Heart left ventricle (tissue), 16 donors: Measurements from ENCODE around the gene GATA6. TPM values are rescaled to one million over a fixed set of nuclear protein-coding genes. Genes with fewer than 3 reads are reported as not detected.
A peak's percentile ranks its signal among the peaks of the same experiment; 100 is the strongest.

Experiments used
- ATAC-seq, 4 donors: fragments of 200-7000 bp; cut with Tn5 transposase; one replicate each; pipeline ENCODE4 v1.9.1; 2020 to 2022; ENCODE audit warnings: moderate library complexity in 4 of 4, mild to moderate bottlenecking in 3 of 4, moderate number of reproducible peaks in 1 of 4
- DNase-seq, 5 donors: peaks; one replicate each; pipeline ENCODE4 v3.0.0-alpha.2; 2020
- H3K27ac ChIP-seq, 12 donors: fragments of 200-600 bp; sonication (generic) in 4 of 12; one replicate each; pipeline versions ENCODE4 v1.5.0 to v1.8.0; 2016 to 2022; ENCODE audit warnings: mild to moderate bottlenecking in 2 of 12
- H3K27me3 ChIP-seq, 9 donors: fragments of 200-600 bp; sonication (generic) in 2 of 9; one replicate each; pipeline versions ENCODE4 v1.5.1 to v1.8.0; 2016 to 2022; ENCODE audit warnings: mild to moderate bottlenecking in 3 of 9
- H3K36me3 ChIP-seq, 9 donors: fragments of 200-600 bp; sonication (generic) in 2 of 9; one replicate each; pipeline versions ENCODE4 v1.5.0 to v1.8.0; 2018 to 2022; ENCODE audit warnings: mild to moderate bottlenecking in 2 of 9
- H3K4me1 ChIP-seq, 12 donors: fragments of 200-600 bp; sonication (generic) in 4 of 12; one replicate each; pipeline versions ENCODE4 v1.5.0 to v1.8.0; 2016 to 2022; ENCODE audit warnings: mild to moderate bottlenecking in 3 of 12
- H3K4me3 ChIP-seq, 12 donors: fragments of 200-600 bp; sonication (generic) in 4 of 12; one replicate each; pipeline versions ENCODE4 v1.5.0 to v1.8.0; 2017 to 2022; ENCODE audit warnings: mild to moderate bottlenecking in 9 of 12, moderate library complexity in 4 of 12
- H3K9me3 ChIP-seq, 12 donors: fragments of 200-600 bp; sonication (generic) in 4 of 12; one replicate each; pipeline versions ENCODE4 v1.5.0 to v1.8.0; 2016 to 2022; ENCODE audit warnings: mild to moderate bottlenecking in 1 of 12
- POLR2A ChIP-seq, 2 donors: fragments of 450-650 bp; IDR thresholded peaks; one replicate each; pipeline ENCODE4 v1.6.1; 2017; ENCODE audit warnings: antibody characterized with exemption in 2 of 2, mild to moderate bottlenecking in 2 of 2, moderate library complexity in 2 of 2
- WGBS, 4 donors: extraction: QIAGEN DNeasy Blood & Tissue Kit in 2 of 4; methylation state at CpG; one replicate each; pipeline versions ENCODE4 v1.1.5 to v1.1.7; 2013 to 2018; 5-methylcytosine and 5-hydroxymethylcytosine counted together
- intact Hi-C, 10 donors: fragments of 100-400 bp; cut with DNase I; formaldehyde crosslinking; loops; one replicate each; pipeline versions ENCODE4 v1.11.1 to v1.14.2; 2022
- polyA plus RNA-seq, 2 donors: library from polyadenylated mRNA; stranded (reverse); fragments of 200-250 nt; gene quantifications; one replicate each; pipeline ENCODE4 v1.2.3, GENCODE V29; 2013
- total RNA-seq, 9 donors: library from RNA; depleted of rRNA in 2 of 9; stranded (reverse); fragments of >200 nt in 2 of 9; fragmentation: NEBNext Ultra II Directional in 3 of 9; extraction: Animal tissue kit (Norgen Biotek cat#: 25700) in 3 of 9; gene quantifications; one replicate each; pipeline versions ENCODE4 v1.1.0 to v1.2.4, GENCODE V29; 2016 to 2023
- TF ChIP-seq, protein P1 (sequence below), 12 donors: fragments of 200-600 bp; sonication (generic) in 4 of 12; IDR thresholded peaks; one replicate each; pipeline versions ENCODE4 v1.5.0 to v1.8.0; 2018 to 2022; ENCODE audit warnings: antibody characterized with exemption in 12 of 12, mild to moderate bottlenecking in 5 of 12
- donor health status: ischemic (EF 13 %, LVEDD 7.1; RV severe dilation, severe dysfunction).
- donor health status: healthy with polysubstance abuse.
- donor health status: DM: no; HTN: yes; CAD: no.
- donor health status: DM: no; HTN: no; CAD: no.
- donor health status: ischemic (EF 25% LVEDD 6.9; RV normal size, moderate dysfunction).
- donor health status: ischemic (EF 25% LVEDD 5.7; RV mildly dilated, moderate dysfunction).
- donor health status: healthy.
- donor health status: DM: yes; HTN: yes; CAD: no.
- donor health status: ischemic (EF 35%, LVEDD 5.7; RV mildly dilated, moderate dysfunction).
- donor health status: nonischemic (EF 11% LVEDD 7.7; RV severe dilation, severe dysfunction).
- donor health status: DM: yes; HTN: yes; CAD: no.
- donor health status: PGD.
- donor health status: ischemic (EF 29% LVEDD 5.4; RV normal size, mild dysfunction).
- donor health status: nonischemic (EF 23%, LVEDD 6.1; RV moderate dilation, normal function).

Gene GATA6
- total and polyA plus RNA-seq, 11 donors: 42.1 to 97.7 (median 74.9) TPM

DNA sequence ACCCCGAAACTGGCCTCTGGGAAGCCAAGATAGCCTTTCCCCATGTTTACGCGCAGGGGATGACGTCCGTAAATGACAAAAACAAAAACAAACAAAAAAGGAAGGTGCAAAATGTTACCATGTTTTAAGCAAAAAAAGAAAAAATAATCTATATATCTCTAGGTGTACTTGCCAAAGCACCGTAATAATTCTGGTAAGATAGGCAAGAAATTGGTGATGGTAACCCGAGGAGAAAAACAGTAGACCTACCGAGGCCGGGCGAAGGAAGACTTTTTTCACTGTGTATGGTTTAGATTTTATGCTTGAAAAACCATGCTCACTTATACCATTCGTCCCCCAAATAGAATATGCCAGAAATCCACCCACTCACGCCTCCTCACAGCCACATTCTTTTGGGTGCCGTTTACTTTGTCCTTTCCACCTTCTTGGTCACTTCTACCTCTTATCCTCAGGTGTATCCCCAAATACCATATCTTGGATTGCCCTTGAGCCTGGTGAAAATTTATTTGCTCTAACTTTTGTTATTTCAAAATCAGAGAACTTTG, 8.0 kb downstream of the GATA6 start:
- DNase-seq: no peak
- Histone ChIP-seq H3K4me3 (peak overlapping the region; percentile 27 to 97 (median 84)), H3K9me3 (no peaks in the 10 kb centered on the region), H3K4me1 (peaks cover 0 to 39% (median 17%) of the 10 kb centered on the region in 12 donors), H3K27me3 (peaks cover 0 to 34% (median 0%) of the 10 kb centered on the region in 9 donors), H3K27ac (peak overlapping the region; percentile 77 to 100 (median 97)), H3K36me3 (peaks cover 0 to 75% (median 21%) of the 10 kb centered on the region in 9 donors)
- ATAC-seq: no peak
- intact Hi-C loops: loop anchor here in 4 of 10 donors (5.0 to 10.0 kb wide), 5 partner anchors 90 to 385 kb away; no protein-coding TSS in a partner anchor
- WGBS, 4 donors: 39 to 51% (median 40%) methylated on average over 13 of the region's 13 CpGs
- TF ChIP-seq POLR2A (IDR thresholded peaks at IDR 0.05): no peak
- TF ChIP-seq, protein P1, sequence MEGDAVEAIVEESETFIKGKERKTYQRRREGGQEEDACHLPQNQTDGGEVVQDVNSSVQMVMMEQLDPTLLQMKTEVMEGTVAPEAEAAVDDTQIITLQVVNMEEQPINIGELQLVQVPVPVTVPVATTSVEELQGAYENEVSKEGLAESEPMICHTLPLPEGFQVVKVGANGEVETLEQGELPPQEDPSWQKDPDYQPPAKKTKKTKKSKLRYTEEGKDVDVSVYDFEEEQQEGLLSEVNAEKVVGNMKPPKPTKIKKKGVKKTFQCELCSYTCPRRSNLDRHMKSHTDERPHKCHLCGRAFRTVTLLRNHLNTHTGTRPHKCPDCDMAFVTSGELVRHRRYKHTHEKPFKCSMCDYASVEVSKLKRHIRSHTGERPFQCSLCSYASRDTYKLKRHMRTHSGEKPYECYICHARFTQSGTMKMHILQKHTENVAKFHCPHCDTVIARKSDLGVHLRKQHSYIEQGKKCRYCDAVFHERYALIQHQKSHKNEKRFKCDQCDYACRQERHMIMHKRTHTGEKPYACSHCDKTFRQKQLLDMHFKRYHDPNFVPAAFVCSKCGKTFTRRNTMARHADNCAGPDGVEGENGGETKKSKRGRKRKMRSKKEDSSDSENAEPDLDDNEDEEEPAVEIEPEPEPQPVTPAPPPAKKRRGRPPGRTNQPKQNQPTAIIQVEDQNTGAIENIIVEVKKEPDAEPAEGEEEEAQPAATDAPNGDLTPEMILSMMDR (IDR thresholded peaks at IDR 0.05): no peak

DNA sequence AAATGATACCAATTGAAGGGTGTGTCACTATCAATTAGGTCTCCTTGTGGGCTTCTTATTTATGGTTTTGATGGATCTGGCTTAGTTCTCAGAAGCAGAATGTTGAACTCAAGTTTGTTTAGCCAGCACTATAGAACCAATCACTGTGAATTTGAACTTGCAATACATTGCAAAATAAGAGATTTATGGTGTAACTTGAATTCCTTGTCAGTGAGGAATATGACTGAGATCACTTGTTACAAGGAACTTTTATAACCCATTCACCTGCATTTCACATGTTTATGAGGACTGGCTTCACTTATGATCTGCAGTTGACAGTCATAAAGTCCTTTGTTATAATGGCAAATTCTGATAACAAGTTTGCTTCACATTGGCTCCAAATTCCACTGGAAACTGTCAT, 9.8 kb downstream of the GATA6 start:
- peaks cover 0 to 79% (median 33%) of the 10 kb centered on the region in 9 donors for H3K36me3 ChIP-seq
- ATAC-seq (no peak), DNase-seq (no peak)
- H3K27ac ChIP-seq: peak overlapping the region; percentile 77 to 100 (median 97)
- no peaks in the 10 kb centered on the region for H3K9me3 ChIP-seq
- intact Hi-C loops: loop anchor here in 4 of 10 donors (5.0 to 10.0 kb wide), 5 partner anchors 88 to 383 kb away; no protein-coding TSS in a partner anchor
- H3K27me3 ChIP-seq: peaks cover 0 to 31% (median 0%) of the 10 kb centered on the region in 9 donors
- TF ChIP-seq, protein P1 (IDR thresholded peaks at IDR 0.05): no peak
- TF ChIP-seq POLR2A (IDR thresholded peaks at IDR 0.05): no peak
- H3K4me1 ChIP-seq: peaks cover 0 to 55% (median 27%) of the 10 kb centered on the region in 12 donors
- peak overlapping the region in 9 of 12 donors; percentile 5 to 97 (median 84) for H3K4me3 ChIP-seq

DNA sequence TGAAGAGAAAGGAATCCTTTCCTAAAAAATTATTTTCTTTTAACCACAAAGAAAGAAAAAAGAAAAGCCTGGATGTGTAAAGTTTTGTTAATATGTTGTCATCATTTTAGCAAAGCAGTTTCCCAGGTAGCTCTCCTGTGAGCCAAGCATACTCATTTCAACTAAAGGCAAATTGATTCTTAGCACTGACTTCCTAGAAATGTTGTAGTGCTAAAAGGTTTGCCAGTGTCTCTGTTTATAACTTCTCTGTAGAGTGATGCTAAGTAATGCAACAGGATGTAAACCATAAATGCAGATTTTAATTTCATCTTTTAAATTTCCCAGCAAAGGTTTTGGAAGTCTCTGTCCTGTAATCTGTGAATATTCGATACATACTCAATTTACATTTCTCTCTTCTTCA, 10.2 kb downstream of the GATA6 start:
- intact Hi-C loops: loop anchor here in 4 of 10 donors (5.0 to 10.0 kb wide), 5 partner anchors 88 to 383 kb away; no protein-coding TSS in a partner anchor
- H3K4me3 ChIP-seq: peak overlapping the region in 8 of 12 donors; percentile 2 to 97 (median 86)
- no peaks in the 10 kb centered on the region for H3K9me3 ChIP-seq
- H3K27me3 ChIP-seq: peaks cover 0 to 28% (median 0%) of the 10 kb centered on the region in 9 donors
- TF ChIP-seq, protein P1 (IDR thresholded peaks at IDR 0.05): no peak
- TF ChIP-seq POLR2A (IDR thresholded peaks at IDR 0.05): no peak
- peaks cover 0 to 84% (median 33%) of the 10 kb centered on the region in 9 donors for H3K36me3 ChIP-seq
- WGBS, 4 donors: 36 to 58% (median 50%) methylated on average over 1 of the region's 1 CpG
- ATAC-seq (no peak), DNase-seq (no peak)
- H3K27ac ChIP-seq: peak overlapping the region in 11 of 12 donors; percentile 40 to 100 (median 95)
- H3K4me1 ChIP-seq: peaks cover 0 to 59% (median 30%) of the 10 kb centered on the region in 12 donors

DNA sequence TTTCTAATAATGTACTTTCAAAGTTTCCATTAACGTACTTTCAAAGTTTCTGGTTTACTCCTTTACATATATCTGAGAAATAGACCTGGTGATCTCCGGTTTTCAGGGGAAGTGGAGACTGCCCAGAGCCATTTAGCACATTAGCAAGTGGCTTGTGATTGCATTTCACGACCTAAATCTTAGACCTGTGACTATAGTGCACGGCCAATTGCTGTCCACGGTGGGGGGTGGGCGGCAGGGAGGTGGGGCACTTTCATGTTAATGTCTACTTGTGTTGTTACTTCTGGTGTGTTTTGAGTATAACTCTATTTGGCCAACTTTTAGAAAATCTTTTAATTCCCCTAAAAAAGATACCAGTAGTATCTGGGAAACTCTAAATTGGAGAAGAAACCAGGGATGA, 11.3 kb downstream of the GATA6 start:
- peaks cover 0 to 67% (median 40%) of the 10 kb centered on the region in 12 donors for H3K4me1 ChIP-seq

More for the DNA sequence above, 11.3 kb downstream of the GATA6 start:
- DNase-seq (no peak), ATAC-seq (no peak)
- WGBS, 4 donors: 26 to 55% (median 42%) methylated on average over 6 of the region's 6 CpGs
- Histone ChIP-seq H3K4me3 (peak overlapping the region in 6 of 12 donors; percentile 4 to 97 (median 58)), H3K27ac (peak overlapping the region; percentile 13 to 100 (median 92)), H3K9me3 (no peaks in the 10 kb centered on the region), H3K36me3 (peaks cover 0 to 90% (median 34%) of the 10 kb centered on the region in 9 donors), H3K27me3 (peaks cover 0 to 18% (median 0%) of the 10 kb centered on the region in 9 donors)
- TF ChIP-seq, protein P1 (IDR thresholded peaks at IDR 0.05): no peak
- no peak for TF ChIP-seq POLR2A (IDR thresholded peaks at IDR 0.05)
- intact Hi-C loops: loop anchor here in 1 of 10 donors (5.0 kb wide), 1 partner anchor 382 kb away; no protein-coding TSS in a partner anchor
